MCF 10A (cell line): ENCODE data around the gene FHOD1. TPM values are rescaled to one million over a fixed set of nuclear protein-coding genes. Genes with fewer than 3 reads are reported as not detected.
A peak's percentile ranks its signal among the peaks of the same experiment; 100 is the strongest.

Source experiments
- BruUV-seq: library from RNA; stranded (reverse); fragments of 400-500 nt; replicated peaks from 2 replicates; lab custom pipeline; 2021; lab: Mats Ljungman, UMichigan
- CTCF ChIA-PET: fragments of 300-600 bp; sonication (Branson Sonifier 250); formaldehyde crosslinking; extraction: SDS; loops from one replicate; lab custom pipeline; 2021; ENCODE audit warnings: antibody characterized with exemption, inconsistent platforms; lab: Yijun Ruan, JAX
- POLR2A ChIA-PET: fragments of 300-600, 350-650 bp; sonication (Branson Sonifier 250); formaldehyde crosslinking; extraction: SDS; loops from one replicate; lab custom pipeline; 2020; ENCODE audit warnings: antibody characterized with exemption, inconsistent platforms; lab: Yijun Ruan, JAX
- DNase-seq: peaks from one replicate; pipeline ENCODE4 v3.0.0-alpha.2; 2018; ENCODE audit not compliant: unreplicated experiment
- H3K27ac Mint-ChIP-seq: one replicate; pipeline ENCODE4 v1.8.0; 2022; ENCODE audit warnings: mild to moderate bottlenecking, low read depth, mixed read lengths; ENCODE audit not compliant: unreplicated experiment
- H3K27me3 Mint-ChIP-seq: one replicate; pipeline ENCODE4 v1.8.0; 2022; ENCODE audit warnings: mixed read lengths; ENCODE audit not compliant: insufficient read depth, unreplicated experiment
- H3K36me3 Mint-ChIP-seq: one replicate; pipeline ENCODE4 v1.8.0; 2022; ENCODE audit warnings: mild to moderate bottlenecking, moderate library complexity, mixed read lengths; ENCODE audit not compliant: insufficient read depth, unreplicated experiment
- H3K4me1 Mint-ChIP-seq: one replicate; pipeline ENCODE4 v1.8.0; 2022; ENCODE audit warnings: mixed read lengths; ENCODE audit not compliant: insufficient read depth, unreplicated experiment
- H3K4me3 Mint-ChIP-seq: one replicate; pipeline ENCODE4 v1.8.0; 2022; ENCODE audit warnings: mild to moderate bottlenecking, moderate library complexity, mixed read lengths; ENCODE audit not compliant: unreplicated experiment
- H3K9me3 Mint-ChIP-seq: one replicate; pipeline ENCODE4 v1.8.0; 2022; ENCODE audit warnings: mixed read lengths; ENCODE audit not compliant: unreplicated experiment
- CTCF ChIP-seq: fragments of 200-600 bp; IDR thresholded peaks from one replicate; pipeline ENCODE4 v1.8.0; 2022; ENCODE audit warnings: antibody characterized with exemption, mild to moderate bottlenecking; ENCODE audit not compliant: unreplicated experiment
- intact Hi-C: fragments of 100-400 bp; cut with micrococcal nuclease; formaldehyde crosslinking; loops from 2 replicates; pipeline ENCODE4 v1.14.1; 2022
- total RNA-seq: library from RNA; stranded (reverse); gene quantifications from 2 replicates; pipeline ENCODE4 v1.2.3, GENCODE V29; 2022

The FHOD1 gene
- total RNA-seq, 1 experiment from 2014 or later = 14.7 TPM

- CTCF ChIA-PET = interaction anchor here (0.6 to 1.4 kb wide), 2 partner anchors 9 to 51 kb away, joined by 4 read pairs; partner anchors contain the start of gene TMEM208
- POLR2A ChIA-PET = interaction anchor here (0.8 to 4.2 kb wide), 5 partner anchors 8 to 17 kb away, joined by 3 to 22 read pairs (median 4); partner anchors contain the start of genes FHOD1 and TMEM208
- BruUV-seq = no TSS peak
- Mint-ChIP-seq H3K27me3 (no peaks in the 10 kb centered on the region), H3K36me3 (peaks cover 42% of the 10 kb centered on the region), H3K4me3 (no peak overlapping the region), H3K27ac (peak overlapping the region; percentile 17), H3K4me1 (peaks cover 6% of the 10 kb centered on the region), H3K9me3 (no peaks in the 10 kb centered on the region)
- no peak for TF ChIP-seq CTCF
- intact Hi-C loops = no loop called here
- no peak for DNase-seq
Observed at GRCh38 chr16:67235816-67236562, 11.3 kb downstream of the FHOD1 start.

- BruUV-seq = no TSS peak
- ChIA-PET POLR2A (interaction anchor here (1.1 to 1.6 kb wide), 2 partner anchors 12 to 22 kb away, joined by 3 to 9 read pairs; partner anchors contain the start of gene FHOD1), CTCF (interaction anchor here (1.1 to 1.2 kb wide), 2 partner anchors 26 to 32 kb away, joined by 3 read pairs; no protein-coding TSS in a partner anchor)
- Mint-ChIP-seq H3K27ac (no peak overlapping the region), H3K9me3 (no peaks in the 10 kb centered on the region), H3K4me3 (no peak overlapping the region), H3K4me1 (peaks cover 10% of the 10 kb centered on the region), H3K36me3 (peaks cover 47% of the 10 kb centered on the region), H3K27me3 (no peaks in the 10 kb centered on the region)
- intact Hi-C loops = no loop called here
- TF ChIP-seq CTCF = no peak
- no peak for DNase-seq
Observed at GRCh38 chr16:67234180-67234597, 13.1 kb downstream of the FHOD1 start.

GRCh38 chr16:67233596-67233995 lies 13.7 kb downstream of the FHOD1 start:
- BruUV-seq = no TSS peak
- Mint-ChIP-seq H3K4me1 (peaks cover 10% of the 10 kb centered on the region), H3K27ac (no peak overlapping the region), H3K27me3 (no peaks in the 10 kb centered on the region), H3K9me3 (no peaks in the 10 kb centered on the region), H3K36me3 (peaks cover 53% of the 10 kb centered on the region), H3K4me3 (no peak overlapping the region)
- CTCF ChIA-PET = interaction anchor here (1.1 to 1.4 kb wide), 4 partner anchors 13 to 52 kb away, joined by 3 to 7 read pairs (median 4); no protein-coding TSS in a partner anchor
- TF ChIP-seq CTCF = no peak
- intact Hi-C loops = no loop called here
- POLR2A ChIA-PET = interaction anchor here (0.6 to 1.5 kb wide), 5 partner anchors 10 to 40 kb away, joined by 3 read pairs; no protein-coding TSS in a partner anchor
- DNase-seq = no peak
